CD14-positive monocyte (primary cell): ENCODE data around the gene SSR3. TPM values are rescaled to one million over a fixed set of nuclear protein-coding genes. Genes with fewer than 3 reads are reported as not detected.

Experiments used
- DNase-seq, 3 donors: peaks; one replicate each; pipeline ENCODE4 v3.0.0-alpha.2; 2011 to 2022
- H2AFZ ChIP-seq: 2 replicates; pipeline ENCODE4 v1.6.0; 2012; ENCODE audit warnings: mild to moderate bottlenecking, low read depth, low read length, inconsistent platforms; ENCODE audit not compliant: insufficient read depth, poor library complexity, severe bottlenecking
- H3K27ac ChIP-seq, 2 donors: 1 replicate in 1 of 2; 2 replicates in 1 of 2; pipeline ENCODE4 v1.5.1; 2012 to 2013; ENCODE audit warnings: low read length in 2 of 2, control low read depth in 1 of 2, inconsistent platforms in 1 of 2, low read depth in 1 of 2, mild to moderate bottlenecking in 1 of 2
- H3K27me3 ChIP-seq, 2 donors: one replicate each; pipeline versions ENCODE4 v1.6.0 to v1.6.1; 2011 to 2013; ENCODE audit warnings: low read length in 2 of 2; ENCODE audit not compliant: control insufficient read depth in 2 of 2, insufficient read depth in 2 of 2
- H3K36me3 ChIP-seq, 2 donors: replicated peaks in 1 of 2; 1 replicate in 1 of 2; 2 replicates in 1 of 2; pipeline versions ENCODE4 v1.5.1 to v1.6.1; 2012 to 2013; ENCODE audit warnings: low read length in 2 of 2, control low read depth in 1 of 2, inconsistent platforms in 1 of 2, mild to moderate bottlenecking in 1 of 2; ENCODE audit not compliant: insufficient read depth in 2 of 2, control insufficient read depth in 1 of 2
- H3K4me1 ChIP-seq, 2 donors: 1 replicate in 1 of 2; 2 replicates in 1 of 2; pipeline versions ENCODE4 v1.5.1 to v1.6.1; 2012 to 2013; ENCODE audit warnings: low read length in 2 of 2, control low read depth in 1 of 2, inconsistent platforms in 1 of 2, mild to moderate bottlenecking in 1 of 2, moderate library complexity in 1 of 2; ENCODE audit not compliant: insufficient read depth in 2 of 2, control insufficient read depth in 1 of 2
- H3K4me2 ChIP-seq: replicated peaks from 2 replicates; pipeline ENCODE3; 2012; ENCODE audit warnings: low read length, moderate library complexity, mild to moderate bottlenecking; ENCODE audit not compliant: poor library complexity, severe bottlenecking; ENCODE audit errors: extremely low read depth
- H3K4me3 ChIP-seq, 3 experiments: fragments of 200-600 bp in 1 of 3; sonication (generic) in 1 of 3; replicated peaks in 1 of 3; 1 replicate in 2 of 3; 2 replicates in 1 of 3; pipeline ENCODE4 v1.5.1; 2011 to 2013; ENCODE audit warnings: low read length in 3 of 3, mild to moderate bottlenecking in 3 of 3, control low read depth in 2 of 3, low read depth in 2 of 3, inconsistent platforms in 1 of 3, moderate library complexity in 1 of 3
- H3K79me2 ChIP-seq: 2 replicates; pipeline ENCODE4 v1.6.0; 2012; ENCODE audit warnings: mild to moderate bottlenecking, control low read depth, inconsistent platforms, low read length, moderate library complexity; ENCODE audit not compliant: insufficient read depth
- H3K9ac ChIP-seq: 2 replicates; pipeline ENCODE4 v1.6.0; 2017; ENCODE audit warnings: low read length, mild to moderate bottlenecking; ENCODE audit not compliant: insufficient read depth, poor library complexity, severe bottlenecking
- H3K9me3 ChIP-seq, 2 donors: replicated peaks in 1 of 2; 1 replicate in 1 of 2; 2 replicates in 1 of 2; pipeline versions ENCODE4 v1.5.1 to v1.6.1; 2012 to 2013; ENCODE audit warnings: low read length in 2 of 2, control low read depth in 1 of 2; ENCODE audit not compliant: control insufficient read depth in 1 of 2, insufficient read depth in 1 of 2
- H4K20me1 ChIP-seq: 2 replicates; pipeline ENCODE4 v1.6.0; 2012; ENCODE audit warnings: mild to moderate bottlenecking, low read length, control low read depth, moderate library complexity; ENCODE audit not compliant: insufficient read depth
- H3K27ac Mint-ChIP-seq, 7 donors: one replicate each; pipeline ENCODE4 v1.8.0; 2020; ENCODE audit warnings: mild to moderate bottlenecking in 7 of 7, mixed read lengths in 7 of 7, moderate library complexity in 6 of 7, inconsistent platforms in 2 of 7
- H3K27me3 Mint-ChIP-seq, 3 donors: one replicate each; pipeline ENCODE4 v1.8.0; 2021 to 2022; ENCODE audit warnings: low read depth in 3 of 3, mild to moderate bottlenecking in 3 of 3, mixed read lengths in 3 of 3, moderate library complexity in 3 of 3, inconsistent platforms in 1 of 3
- H3K36me3 Mint-ChIP-seq, 2 donors: one replicate each; pipeline ENCODE4 v1.8.0; 2020; ENCODE audit warnings: mixed read lengths in 2 of 2, inconsistent platforms in 1 of 2, mild to moderate bottlenecking in 1 of 2
- H3K4me1 Mint-ChIP-seq: one replicate; pipeline ENCODE4 v1.8.0; 2020; ENCODE audit warnings: mild to moderate bottlenecking, mixed read lengths
- H3K4me3 Mint-ChIP-seq, 2 donors: one replicate each; pipeline ENCODE4 v1.8.0; 2020; ENCODE audit warnings: mild to moderate bottlenecking in 2 of 2, mixed read lengths in 2 of 2, moderate library complexity in 1 of 2
- H3K9me3 Mint-ChIP-seq, 7 donors: one replicate each; pipeline ENCODE4 v1.8.0; 2020 to 2022; ENCODE audit warnings: mixed read lengths in 7 of 7, mild to moderate bottlenecking in 6 of 7, moderate library complexity in 6 of 7, inconsistent platforms in 2 of 7
- WGBS: methylation state at CpG from one replicate; pipeline ENCODE4 v1.1.5; 2013; ENCODE audit warnings: missing lambda C conversion rate; ENCODE audit not compliant: insufficient coverage; 5-methylcytosine and 5-hydroxymethylcytosine counted together
- intact Hi-C, 2 donors: fragments of 100-400 bp; cut with micrococcal nuclease; formaldehyde crosslinking; loops; one replicate each; pipeline versions ENCODE4 v1.15.0 to v1.15.1; 2023
- polyA plus RNA-seq, 3 donors: library from polyadenylated mRNA; depleted of rRNA in 1 of 3; unstranded in 2 of 3; stranded (reverse) in 1 of 3; fragments of 300-500 nt in 2 of 3; fragments of >200 nt in 1 of 3; fragmentation: Illumina TruSeq in 2 of 3; gene quantifications; 1 replicate in 2 of 3; 2 replicates in 1 of 3; pipeline ENCODE4 v1.2.3, GENCODE V29; 2012 to 2021
- TF ChIP-seq, protein P1 (sequence below): fragments of 200-600 bp; IDR thresholded peaks from one replicate; pipeline ENCODE4 v1.8.0; 2022; ENCODE audit warnings: antibody characterized with exemption, mild to moderate bottlenecking

The SSR3 gene
- polyA plus RNA-seq, 3 donors = 46.6 to 243 (median 230) TPM

DNA sequence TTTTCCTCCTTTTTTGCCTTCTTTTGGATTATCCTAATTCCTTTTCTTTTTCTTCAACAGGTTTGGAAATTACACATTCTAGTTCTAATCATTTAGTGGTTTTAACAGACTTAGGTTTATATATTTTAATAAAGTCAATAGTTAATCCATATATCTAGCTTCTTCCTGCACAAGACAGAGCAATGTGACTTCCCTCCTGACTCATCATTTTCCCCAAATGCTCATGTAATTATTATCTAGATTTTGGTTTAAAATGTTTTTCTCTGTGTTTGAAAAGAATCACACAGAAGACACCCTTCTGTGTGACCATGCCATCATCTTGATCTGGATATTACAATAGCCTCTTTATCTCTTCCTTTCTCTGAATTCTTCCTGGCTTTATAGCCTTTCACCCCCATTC, 28.6 kb upstream of the SSR3 start:
- peak overlapping the region; percentile 13 to 89 (median 61) for H3K27ac Mint-ChIP-seq
- H2AFZ ChIP-seq = peak overlapping the region; percentile 16
- H3K36me3 Mint-ChIP-seq = no peaks in the 10 kb centered on the region

DNA sequence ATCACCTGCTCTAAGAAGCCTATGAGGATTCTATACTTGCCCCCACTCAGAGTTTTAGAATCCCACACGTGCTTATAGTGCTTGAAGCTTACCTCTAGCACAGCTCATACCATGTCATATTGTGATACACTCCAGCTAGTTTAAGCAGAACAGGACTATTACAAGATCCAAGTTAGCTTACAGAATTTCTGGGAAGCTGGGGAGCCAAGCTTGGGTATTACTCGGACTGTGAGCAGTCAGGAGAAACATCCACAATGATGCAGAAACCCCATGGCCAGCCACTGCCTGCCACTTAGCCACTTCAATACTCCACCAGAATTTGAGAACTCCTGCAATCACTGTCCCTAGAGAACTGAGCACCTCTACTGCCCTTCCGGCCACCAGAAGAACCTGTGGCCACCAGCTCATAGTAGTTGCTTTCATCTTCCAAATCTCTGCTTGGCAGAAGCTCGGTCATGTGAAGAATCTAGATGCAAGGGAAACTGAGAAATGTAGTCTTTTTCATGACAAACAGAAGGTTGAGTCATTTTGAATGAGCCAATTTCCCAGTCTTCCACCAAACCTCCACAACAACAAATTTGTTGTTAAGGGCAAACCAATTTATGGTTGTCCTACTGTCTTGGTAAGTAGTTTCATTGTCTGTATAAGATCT, 27.7 kb upstream of the SSR3 start:
- no peak overlapping the region for H3K27ac ChIP-seq
- no peaks in the 10 kb centered on the region for H3K36me3 Mint-ChIP-seq
- WGBS = 100% methylated on average over 2 of the region's 4 CpGs
- peaks cover 49 to 80% of the 10 kb centered on the region in 2 donors for H3K4me1 ChIP-seq
- intact Hi-C loops = no loop called here
- peak overlapping the region in 1 of 7 donors; percentile 7 for H3K27ac Mint-ChIP-seq
- H3K4me3 ChIP-seq = no peak overlapping the region
- H3K27me3 Mint-ChIP-seq = no peaks in the 10 kb centered on the region
- TF ChIP-seq, protein P1, sequence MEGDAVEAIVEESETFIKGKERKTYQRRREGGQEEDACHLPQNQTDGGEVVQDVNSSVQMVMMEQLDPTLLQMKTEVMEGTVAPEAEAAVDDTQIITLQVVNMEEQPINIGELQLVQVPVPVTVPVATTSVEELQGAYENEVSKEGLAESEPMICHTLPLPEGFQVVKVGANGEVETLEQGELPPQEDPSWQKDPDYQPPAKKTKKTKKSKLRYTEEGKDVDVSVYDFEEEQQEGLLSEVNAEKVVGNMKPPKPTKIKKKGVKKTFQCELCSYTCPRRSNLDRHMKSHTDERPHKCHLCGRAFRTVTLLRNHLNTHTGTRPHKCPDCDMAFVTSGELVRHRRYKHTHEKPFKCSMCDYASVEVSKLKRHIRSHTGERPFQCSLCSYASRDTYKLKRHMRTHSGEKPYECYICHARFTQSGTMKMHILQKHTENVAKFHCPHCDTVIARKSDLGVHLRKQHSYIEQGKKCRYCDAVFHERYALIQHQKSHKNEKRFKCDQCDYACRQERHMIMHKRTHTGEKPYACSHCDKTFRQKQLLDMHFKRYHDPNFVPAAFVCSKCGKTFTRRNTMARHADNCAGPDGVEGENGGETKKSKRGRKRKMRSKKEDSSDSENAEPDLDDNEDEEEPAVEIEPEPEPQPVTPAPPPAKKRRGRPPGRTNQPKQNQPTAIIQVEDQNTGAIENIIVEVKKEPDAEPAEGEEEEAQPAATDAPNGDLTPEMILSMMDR = no peak
- peak in 2 of 3 donors; percentile 18 to 22 for DNase-seq
- H3K79me2 ChIP-seq = no peaks in the 10 kb centered on the region
- H2AFZ ChIP-seq = no peak overlapping the region
- no peaks in the 10 kb centered on the region for H3K9me3 ChIP-seq
- H3K4me3 Mint-ChIP-seq = no peak overlapping the region
- H3K4me1 Mint-ChIP-seq = peaks cover 49% of the 10 kb centered on the region
- peaks cover 0 to 2% (median 0%) of the 10 kb centered on the region in 7 donors for H3K9me3 Mint-ChIP-seq
- no peaks in the 10 kb centered on the region for H4K20me1 ChIP-seq
- no peaks in the 10 kb centered on the region for H3K27me3 ChIP-seq
- H3K4me2 ChIP-seq = no peak overlapping the region
- H3K9ac ChIP-seq = no peak overlapping the region
- H3K36me3 ChIP-seq = no peaks in the 10 kb centered on the region

More for the DNA sequence above, 28.6 kb upstream of the SSR3 start:
- Mint-ChIP-seq H3K27me3 (no peaks in the 10 kb centered on the region), H3K9me3 (peaks cover 0 to 2% (median 0%) of the 10 kb centered on the region in 7 donors), H3K4me3 (peak overlapping the region in 1 of 2 donors; percentile 72), H3K4me1 (peaks cover 57% of the 10 kb centered on the region)
- Histone ChIP-seq H3K36me3 (no peaks in the 10 kb centered on the region), H3K4me2 (peak overlapping the region; percentile 48), H3K4me1 (peaks cover 53 to 80% of the 10 kb centered on the region in 2 donors), H3K27ac (peak overlapping the region in 1 of 2 donors; percentile 58), H3K79me2 (no peaks in the 10 kb centered on the region), H3K9me3 (no peaks in the 10 kb centered on the region), H4K20me1 (no peaks in the 10 kb centered on the region), H3K4me3 (peak overlapping the region in 1 of 3 experiments; percentile 35), H3K27me3 (no peaks in the 10 kb centered on the region), H3K9ac (no peak overlapping the region)
- intact Hi-C loops = no loop called here
- TF ChIP-seq, protein P1 = no peak
- DNase-seq = peak in 1 of 3 donors; percentile 28
